GM04503 (cell line): ENCODE results near the gene MMAB.

Experiments used
- DNase-seq: peaks from one replicate; pipeline ENCODE4 v3.0.0-alpha.2; 2012; ENCODE audit warnings: low read depth

The MMAB gene

GRCh38 chr12:109583733-109584132 lies 10.4 kb upstream of the MMAB start:
- DNase-seq, result no peak

GRCh38 chr12:109582636-109583035 lies 9.3 kb upstream of the MMAB start:
- DNase-seq, result no peak

DNA sequence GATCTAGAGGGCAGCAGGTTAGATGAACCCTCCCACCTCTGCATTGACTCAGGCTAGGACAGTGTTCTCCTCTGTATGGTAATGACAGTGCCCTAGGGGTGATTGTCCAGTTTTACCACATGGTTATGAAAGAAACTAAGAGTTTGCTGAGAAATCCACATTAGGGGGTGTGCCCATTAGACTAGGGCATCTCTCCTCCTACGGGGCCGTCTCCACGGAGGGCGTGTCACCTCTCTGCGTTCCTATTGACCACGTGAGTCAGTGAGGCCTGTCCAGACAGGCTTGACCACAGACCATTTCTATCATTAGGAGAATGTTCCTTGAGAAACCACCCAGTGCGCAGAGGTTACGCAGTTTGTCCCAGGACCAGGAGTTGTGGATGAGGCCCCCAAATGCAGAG lies 8.6 kb upstream of the MMAB start:
- DNase-seq, result peak; percentile 29

GRCh38 chr12:109581334-109581691 lies 8.0 kb upstream of the MMAB start:
- DNase-seq, result no peak

- DNase-seq, result no peak
Measured at GRCh38 chr12:109580684-109581333, 7.5 kb upstream of the MMAB start.

- DNase-seq, result no peak
Measured at GRCh38 chr12:109580272-109580671, 7.0 kb upstream of the MMAB start.

GRCh38 chr12:109579639-109580038 lies 6.3 kb upstream of the MMAB start:
- no peak for DNase-seq

- no peak for DNase-seq
Measured at GRCh38 chr12:109578330-109578927, 5.1 kb upstream of the MMAB start.

DNA sequence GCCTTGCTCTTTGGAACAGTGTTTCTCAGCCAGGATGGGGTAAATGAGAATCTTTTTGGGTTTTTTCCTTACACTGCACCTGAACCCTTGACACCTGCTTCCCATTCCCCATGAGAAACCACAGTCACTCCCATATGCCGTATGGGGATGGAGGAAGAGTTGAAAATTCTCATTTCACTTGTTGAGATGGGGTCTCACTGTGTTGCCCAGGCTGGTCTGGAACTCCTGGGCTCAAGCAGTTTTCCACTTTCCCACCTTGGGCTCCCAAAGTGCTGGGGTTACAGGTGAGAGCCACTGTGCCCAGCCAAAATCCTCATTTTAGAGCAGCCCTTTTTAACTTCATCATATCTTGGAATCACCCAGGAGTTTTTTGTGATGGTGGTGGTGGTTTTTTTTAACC lies 4.0 kb upstream of the MMAB start:
- DNase-seq, result no peak

- no peak for DNase-seq
Measured at GRCh38 chr12:109575683-109576082, 2.4 kb upstream of the MMAB start.

GRCh38 chr12:109573914-109574244 lies 575 bp upstream of the MMAB start:
- no peak for DNase-seq

GRCh38 chr12:109572506-109572845 lies 828 bp downstream of the MMAB start:
- DNase-seq, result no peak

GRCh38 chr12:109571773-109572505 lies 1.4 kb downstream of the MMAB start:
- no peak for DNase-seq

DNA sequence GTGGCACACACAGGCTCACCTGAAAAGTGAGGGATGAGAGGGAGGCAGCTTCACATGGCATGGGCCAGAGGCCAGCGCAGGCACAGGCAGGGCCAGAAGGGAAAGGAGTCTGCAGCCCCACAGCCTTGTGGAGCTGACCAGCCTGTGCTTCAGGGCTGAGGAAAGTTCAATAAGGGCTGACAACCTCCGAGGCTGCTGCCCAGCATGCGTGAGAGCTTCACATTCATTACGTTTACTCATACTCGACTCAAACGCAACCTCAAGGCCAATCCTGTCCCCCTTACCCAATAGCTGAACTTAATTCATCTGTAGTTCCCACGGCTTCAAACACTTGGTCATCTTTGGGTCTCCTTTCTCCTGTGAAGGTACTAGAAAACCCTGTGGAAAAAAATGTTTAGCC lies 4.8 kb downstream of the MMAB start:
- no peak for DNase-seq

DNA sequence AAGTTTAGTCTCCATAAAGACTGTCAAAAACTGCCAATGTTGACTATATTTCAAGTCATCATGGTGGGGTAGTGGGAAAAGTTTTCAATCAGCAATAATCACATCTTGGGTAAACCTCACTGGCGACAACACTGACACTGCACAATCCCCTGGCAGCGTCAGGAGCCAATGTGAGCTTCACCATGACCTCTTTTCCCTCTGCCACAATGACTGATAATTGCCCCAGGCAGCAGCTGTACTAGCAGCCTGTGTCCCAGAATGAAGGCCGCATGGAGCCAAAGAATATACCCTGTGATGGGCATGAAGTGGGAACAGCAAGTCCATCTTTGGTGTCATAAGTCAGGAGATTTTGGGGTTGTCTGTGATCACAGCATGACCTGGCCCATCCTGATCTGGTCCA lies 5.3 kb downstream of the MMAB start:
- no peak for DNase-seq

GRCh38 chr12:109567296-109567695 lies 6.0 kb downstream of the MMAB start:
- no peak for DNase-seq

- no peak for DNase-seq
Measured at GRCh38 chr12:109566424-109566823, 6.9 kb downstream of the MMAB start.

DNA sequence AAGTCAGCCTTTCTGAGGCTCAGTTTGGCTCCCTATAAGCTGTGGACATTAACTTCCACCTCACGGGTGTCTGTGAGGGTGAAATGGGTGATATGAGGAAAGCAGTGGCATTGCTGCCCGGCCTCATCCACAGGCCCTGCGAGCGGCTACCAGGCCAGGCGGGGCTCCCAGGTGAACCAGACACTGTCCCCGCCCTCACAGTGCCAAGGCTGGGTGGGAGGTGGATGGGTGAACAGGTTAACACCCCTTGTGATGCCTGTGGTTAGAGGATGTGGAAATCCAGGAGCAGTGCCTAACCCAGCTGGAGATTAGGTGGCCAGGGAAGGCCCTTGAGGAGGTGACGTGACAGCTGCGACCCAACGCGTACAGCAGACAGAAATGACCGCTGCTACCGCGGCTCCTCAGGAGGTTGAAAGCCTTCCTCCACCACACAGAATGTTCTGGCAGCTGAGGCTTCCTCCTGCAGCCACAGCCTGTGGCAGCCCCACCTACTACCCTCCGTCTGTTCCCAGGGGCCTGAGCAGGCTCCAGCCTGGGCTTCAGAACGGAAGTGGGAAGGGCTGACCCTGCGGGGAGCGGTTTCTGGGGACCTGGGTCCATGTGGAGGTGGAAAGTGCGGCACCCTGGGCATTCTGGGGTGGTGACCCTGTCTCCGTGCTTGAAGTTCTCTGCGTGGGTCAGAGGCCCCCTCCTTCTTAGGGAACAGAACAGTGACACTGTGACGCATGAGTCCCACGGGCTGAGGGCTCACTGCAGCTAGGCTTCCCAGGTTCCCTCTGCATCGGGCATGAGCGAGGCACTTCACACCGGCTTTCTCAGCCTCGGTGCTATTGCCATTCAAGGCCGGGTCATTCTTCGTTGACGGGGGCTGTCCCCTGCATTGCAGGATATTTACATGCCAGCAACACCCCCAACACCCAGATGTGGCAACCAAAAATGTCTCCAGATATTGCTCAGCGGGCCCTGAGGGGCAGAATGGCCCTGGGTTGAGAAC lies 9.7 kb downstream of the MMAB start:
- DNase-seq, result no peak

DNA sequence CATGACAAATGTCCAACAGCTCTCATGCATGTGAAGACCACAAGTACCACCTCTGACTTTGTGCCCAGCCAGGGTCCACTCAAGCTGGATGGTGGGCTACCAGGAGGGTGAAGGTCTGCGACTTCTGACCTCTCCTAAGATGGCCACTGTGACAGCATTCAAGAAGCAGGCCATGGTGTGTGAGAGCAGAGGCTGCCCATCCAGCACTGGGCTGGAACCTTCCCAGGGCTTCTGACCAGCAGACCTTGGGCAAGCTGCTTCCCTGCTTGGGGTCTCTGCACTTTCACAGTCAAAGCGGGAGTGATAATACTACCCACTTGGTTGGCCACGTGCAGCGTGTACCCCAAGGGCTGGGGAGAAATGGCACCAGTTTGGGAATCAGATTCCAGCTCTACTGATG lies 10.4 kb downstream of the MMAB start:
- no peak for DNase-seq

DNA sequence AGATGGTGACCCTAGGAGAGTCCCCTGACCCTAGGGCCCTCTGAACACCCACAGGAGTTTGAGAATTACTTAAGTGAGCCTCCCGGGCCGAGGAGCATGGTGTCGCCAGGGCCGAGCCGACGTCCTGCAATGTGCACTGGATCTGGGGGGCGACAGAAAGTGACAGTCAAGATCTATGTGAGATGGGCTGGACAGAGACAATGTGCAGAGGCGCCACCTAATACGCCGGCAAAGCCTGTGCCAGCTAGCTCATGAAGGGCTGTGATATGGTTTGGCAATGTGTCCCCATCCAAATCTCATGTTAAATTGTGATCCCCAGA lies 11.6 kb downstream of the MMAB start:
- no peak for DNase-seq

GRCh38 chr12:109560867-109561710 lies 12.2 kb downstream of the MMAB start:
- DNase-seq, result no peak

DNA sequence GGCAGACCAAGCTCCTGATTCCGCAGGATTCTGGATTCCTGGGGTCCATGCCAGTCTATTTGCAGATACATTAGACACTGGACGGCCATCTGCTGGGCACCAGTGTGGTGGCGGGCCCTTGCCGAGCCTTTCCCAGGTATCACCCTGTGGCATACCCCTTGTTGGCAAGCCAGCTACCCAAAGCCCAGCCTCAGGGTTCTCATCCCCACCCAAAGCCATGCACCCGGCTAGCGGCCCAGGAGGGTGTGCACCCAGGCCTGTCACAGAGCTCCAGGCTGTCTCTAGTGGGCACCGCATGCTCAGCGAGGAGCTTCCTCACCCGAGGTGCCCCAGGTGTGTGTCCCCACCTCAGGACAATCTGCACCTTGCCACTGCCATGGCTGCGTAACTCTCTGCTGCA lies 13.7 kb downstream of the MMAB start:
- no peak for DNase-seq
